GM20431 (cell line): ENCODE measurements around the gene FHAD1.
"Not testable (repeated sequence)": the region's sequence is repeated elsewhere in the genome, so short reads cannot be mapped to it uniquely, and the experiment has no call there.

ENCODE experiments used
- in situ Hi-C: fragments of 300-500 bp; cut with MseI, MboI; formaldehyde crosslinking; loops from one replicate; pipeline ENCODE4 v1.15.0; 2020; ENCODE audit warnings: low sequenced_read_pairs; ENCODE audit not compliant: unreplicated experiment

Gene FHAD1

GRCh38 chr1:15382601-15383518 is 135.8 kb downstream of the FHAD1 start:
- in situ Hi-C loops, result no loop called here

- in situ Hi-C loops, result no loop called here
Observed at GRCh38 chr1:15383810-15384209, 136.8 kb downstream of the FHAD1 start.

GRCh38 chr1:15384301-15384901 is 137.4 kb downstream of the FHAD1 start:
- in situ Hi-C loops, result no loop called here

- in situ Hi-C loops, result no loop called here
Observed at GRCh38 chr1:15385420-15385819, 138.4 kb downstream of the FHAD1 start.

- in situ Hi-C loops, result no loop called here
Observed at GRCh38 chr1:15386164-15386749, 139.2 kb downstream of the FHAD1 start.

- in situ Hi-C loops, result no loop called here
Observed at GRCh38 chr1:15388201-15388880, 141.3 kb downstream of the FHAD1 start.

- in situ Hi-C loops, result not testable (repeated sequence)
Observed at GRCh38 chr1:15389828-15390227, 142.8 kb downstream of the FHAD1 start.

- in situ Hi-C loops, result no loop called here
Observed at GRCh38 chr1:15390667-15391066, 143.6 kb downstream of the FHAD1 start.

- in situ Hi-C loops, result no loop called here
Observed at GRCh38 chr1:15391366-15391765, 144.3 kb downstream of the FHAD1 start.

GRCh38 chr1:15393475-15394257 is 146.6 kb downstream of the FHAD1 start:
- in situ Hi-C loops, result no loop called here

- in situ Hi-C loops, result no loop called here
Observed at GRCh38 chr1:15394258-15394690, 147.3 kb downstream of the FHAD1 start.

GRCh38 chr1:15397236-15397635 is 150.2 kb downstream of the FHAD1 start:
- in situ Hi-C loops, result no loop called here

GRCh38 chr1:15399710-15400109 is 152.7 kb downstream of the FHAD1 start:
- in situ Hi-C loops, result no loop called here

GRCh38 chr1:15400627-15401026 is 153.6 kb downstream of the FHAD1 start:
- in situ Hi-C loops, result no loop called here

GRCh38 chr1:15401391-15402055 is 154.5 kb downstream of the FHAD1 start:
- in situ Hi-C loops, result no loop called here

- in situ Hi-C loops, result no loop called here
Observed at GRCh38 chr1:15402809-15403450, 155.9 kb downstream of the FHAD1 start.

- in situ Hi-C loops, result no loop called here
Observed at GRCh38 chr1:15403962-15404580, 157.0 kb downstream of the FHAD1 start.

GRCh38 chr1:15405106-15405850 is 158.3 kb downstream of the FHAD1 start:
- in situ Hi-C loops, result no loop called here
